ENCODE results near the gene IL20RB. TPM values are rescaled to one million over a fixed set of nuclear protein-coding genes. Genes with fewer than 3 reads are reported as not detected.

Gene IL20RB
- total RNA-seq, 1 experiment from 2014 or later: 4.2 TPM

DNA sequence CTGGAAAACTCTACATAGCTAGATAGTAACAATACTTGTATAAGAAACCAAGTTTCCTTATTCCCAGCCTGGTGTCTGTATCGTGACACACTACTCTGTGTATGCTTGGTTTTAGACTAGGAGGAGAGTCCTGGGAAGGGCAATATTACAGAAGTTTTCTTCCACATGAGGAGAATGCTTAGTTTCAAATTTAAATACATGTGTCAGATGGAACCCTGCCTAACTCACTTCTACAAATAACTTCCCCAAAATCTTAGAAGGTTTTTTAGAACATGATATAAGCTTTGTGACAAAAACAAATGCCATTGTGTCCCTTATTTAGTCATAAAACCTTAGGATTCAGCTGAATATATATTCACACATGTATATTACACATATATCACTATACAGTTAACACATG, 7.2 kb upstream of the IL20RB start:
- Histone ChIP-seq H3K4me1 (ENCODE audit: insufficient read depth, low read length, poor library complexity, severe bottlenecking) (peaks cover 48% of the 10 kb centered on the region), H3K27me3 (replicated peaks; ENCODE audit: insufficient read depth, low read depth, low read length, poor library complexity) (no peaks in the 10 kb centered on the region), H3K4me3 (ENCODE audit: low read depth, low read length, poor library complexity, severe bottlenecking) (no peak overlapping the region), H3K9me3 (ENCODE audit: low read depth, low read length, poor library complexity, severe bottlenecking) (no peaks in the 10 kb centered on the region), H3K27ac (ENCODE audit: low read depth, low read length, poor library complexity, severe bottlenecking) (no peak overlapping the region), H3K36me3 (ENCODE audit: insufficient read depth, low read length, poor library complexity, severe bottlenecking) (peaks cover 7% of the 10 kb centered on the region)
- DNase-seq (ENCODE audit: low spot score): no peak
- ChIA-PET CTCF (no interaction called here), POLR2A (ENCODE audit: low non-redundant PET) (no interaction called here)
- BruUV-seq (replicated peaks): no TSS peak
- TF ChIP-seq, protein P1, sequence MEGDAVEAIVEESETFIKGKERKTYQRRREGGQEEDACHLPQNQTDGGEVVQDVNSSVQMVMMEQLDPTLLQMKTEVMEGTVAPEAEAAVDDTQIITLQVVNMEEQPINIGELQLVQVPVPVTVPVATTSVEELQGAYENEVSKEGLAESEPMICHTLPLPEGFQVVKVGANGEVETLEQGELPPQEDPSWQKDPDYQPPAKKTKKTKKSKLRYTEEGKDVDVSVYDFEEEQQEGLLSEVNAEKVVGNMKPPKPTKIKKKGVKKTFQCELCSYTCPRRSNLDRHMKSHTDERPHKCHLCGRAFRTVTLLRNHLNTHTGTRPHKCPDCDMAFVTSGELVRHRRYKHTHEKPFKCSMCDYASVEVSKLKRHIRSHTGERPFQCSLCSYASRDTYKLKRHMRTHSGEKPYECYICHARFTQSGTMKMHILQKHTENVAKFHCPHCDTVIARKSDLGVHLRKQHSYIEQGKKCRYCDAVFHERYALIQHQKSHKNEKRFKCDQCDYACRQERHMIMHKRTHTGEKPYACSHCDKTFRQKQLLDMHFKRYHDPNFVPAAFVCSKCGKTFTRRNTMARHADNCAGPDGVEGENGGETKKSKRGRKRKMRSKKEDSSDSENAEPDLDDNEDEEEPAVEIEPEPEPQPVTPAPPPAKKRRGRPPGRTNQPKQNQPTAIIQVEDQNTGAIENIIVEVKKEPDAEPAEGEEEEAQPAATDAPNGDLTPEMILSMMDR (conservative IDR thresholded peaks at IDR 0.05; ENCODE audit: low read depth, low read length): no peak
- TF ChIP-seq EZH2 (IDR thresholded peaks at IDR 0.05; ENCODE audit: borderline replicate concordance, low read depth, low read length, poor library complexity, severe bottlenecking): no peak
- intact Hi-C loops (cut with micrococcal nuclease; ENCODE audit: unreplicated experiment): no loop called here

DNA sequence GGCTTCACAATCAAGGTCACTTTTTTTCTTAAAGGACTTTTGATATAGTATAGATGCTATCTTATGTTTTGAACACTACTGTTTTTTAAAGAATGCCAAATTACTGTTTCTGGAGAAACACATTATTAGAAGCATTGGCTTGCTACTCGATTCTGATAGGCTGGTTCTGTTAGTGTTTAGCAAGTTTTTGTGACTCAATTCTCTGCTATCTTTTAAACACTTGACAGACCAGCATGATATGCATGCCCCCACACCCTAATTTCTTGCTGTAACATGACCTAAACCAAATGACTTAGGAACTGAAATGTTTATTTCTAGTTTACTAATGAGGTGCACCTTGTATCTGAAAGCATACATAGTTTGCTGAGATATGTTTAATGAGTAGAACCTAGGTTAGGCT, 5.5 kb upstream of the IL20RB start:
- intact Hi-C loops (cut with micrococcal nuclease; ENCODE audit: unreplicated experiment): no loop called here
- CTCF ChIA-PET: no interaction called here

DNA sequence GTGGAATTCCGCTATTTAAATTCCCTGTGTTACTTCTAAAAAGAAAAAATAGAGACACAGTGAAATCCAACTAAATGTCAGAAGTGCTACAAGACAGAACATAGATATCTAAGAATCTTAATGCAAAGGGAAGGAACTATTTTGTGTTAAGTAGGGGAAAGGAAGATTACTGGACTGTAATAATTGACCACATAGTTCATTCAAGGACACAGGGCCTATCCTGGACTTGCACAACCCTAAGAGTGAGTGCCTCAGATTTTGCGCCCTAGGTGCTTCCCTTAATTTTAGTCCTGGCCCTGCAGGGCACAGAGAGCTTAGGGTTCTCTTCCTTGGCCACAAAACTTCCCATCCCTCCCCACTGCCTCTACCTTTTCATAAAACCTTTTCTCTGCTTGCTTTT, 3.5 kb upstream of the IL20RB start:
- ChIA-PET CTCF (no interaction called here), POLR2A (ENCODE audit: low non-redundant PET) (no interaction called here)
- TF ChIP-seq, protein P1 (conservative IDR thresholded peaks at IDR 0.05; ENCODE audit: low read depth, low read length): no peak
- no peak for TF ChIP-seq EZH2 (IDR thresholded peaks at IDR 0.05; ENCODE audit: borderline replicate concordance, low read depth, low read length, poor library complexity, severe bottlenecking)
- intact Hi-C loops (cut with micrococcal nuclease; ENCODE audit: unreplicated experiment): no loop called here
- H3K27me3 ChIP-seq (replicated peaks; ENCODE audit: insufficient read depth, low read depth, low read length, poor library complexity): no peaks in the 10 kb centered on the region
- H3K27ac ChIP-seq (ENCODE audit: low read depth, low read length, poor library complexity, severe bottlenecking): no peak overlapping the region
- BruUV-seq (replicated peaks): no TSS peak
- DNase-seq (ENCODE audit: low spot score): no peak
- no peaks in the 10 kb centered on the region for H3K36me3 ChIP-seq (ENCODE audit: insufficient read depth, low read length, poor library complexity, severe bottlenecking)
- no peaks in the 10 kb centered on the region for H3K9me3 ChIP-seq (ENCODE audit: low read depth, low read length, poor library complexity, severe bottlenecking)
- no peak overlapping the region for H3K4me3 ChIP-seq (ENCODE audit: low read depth, low read length, poor library complexity, severe bottlenecking)
- H3K4me1 ChIP-seq (ENCODE audit: insufficient read depth, low read length, poor library complexity, severe bottlenecking): peaks cover 38% of the 10 kb centered on the region

More for the DNA sequence above, 5.5 kb upstream of the IL20RB start:
- DNase-seq (ENCODE audit: low spot score): no peak
- Histone ChIP-seq H3K27ac (ENCODE audit: low read depth, low read length, poor library complexity, severe bottlenecking) (no peak overlapping the region), H3K27me3 (replicated peaks; ENCODE audit: insufficient read depth, low read depth, low read length, poor library complexity) (no peaks in the 10 kb centered on the region), H3K9me3 (ENCODE audit: low read depth, low read length, poor library complexity, severe bottlenecking) (no peaks in the 10 kb centered on the region), H3K4me1 (ENCODE audit: insufficient read depth, low read length, poor library complexity, severe bottlenecking) (peaks cover 42% of the 10 kb centered on the region), H3K4me3 (ENCODE audit: low read depth, low read length, poor library complexity, severe bottlenecking) (no peak overlapping the region), H3K36me3 (ENCODE audit: insufficient read depth, low read length, poor library complexity, severe bottlenecking) (peaks cover 7% of the 10 kb centered on the region)
- POLR2A ChIA-PET (ENCODE audit: low non-redundant PET): no interaction called here
- TF ChIP-seq EZH2 (IDR thresholded peaks at IDR 0.05; ENCODE audit: borderline replicate concordance, low read depth, low read length, poor library complexity, severe bottlenecking): no peak
- TF ChIP-seq, protein P1 (conservative IDR thresholded peaks at IDR 0.05; ENCODE audit: low read depth, low read length): no peak
- BruUV-seq (replicated peaks): no TSS peak

All from A673 (cell line).